IPS-20b (cell line): ENCODE results near the gene PAQR5.
"Not testable (repeated sequence)": the region's sequence is repeated elsewhere in the genome, so short reads cannot be mapped to it uniquely, and the experiment has no call there.

Experiments used
- H3K27ac ChIP-seq: one replicate; pipeline ENCODE4 v1.5.1; 2013; ENCODE audit warnings: low read length
- H3K27me3 ChIP-seq: 2 replicates; pipeline ENCODE4 v1.6.1; 2013; ENCODE audit warnings: mild to moderate bottlenecking, low read length, inconsistent platforms; ENCODE audit not compliant: insufficient read depth
- H3K36me3 ChIP-seq: 2 replicates; pipeline ENCODE4 v1.6.1; 2013; ENCODE audit warnings: low read depth, mild to moderate bottlenecking, inconsistent platforms, low read length, moderate library complexity; ENCODE audit not compliant: insufficient read depth
- H3K4me1 ChIP-seq: 2 replicates; pipeline ENCODE4 v1.6.1; 2013; ENCODE audit warnings: mild to moderate bottlenecking, control low read depth, inconsistent platforms, low read length, moderate library complexity; ENCODE audit not compliant: insufficient read depth
- H3K4me3 ChIP-seq: 2 replicates; pipeline ENCODE4 v1.5.1; 2013; ENCODE audit warnings: mild to moderate bottlenecking, low read length, inconsistent platforms
- H3K9ac ChIP-seq: 2 replicates; pipeline ENCODE4 v1.6.1; 2013; ENCODE audit warnings: low read depth, mild to moderate bottlenecking, inconsistent platforms, low read length, moderate library complexity
- H3K9me3 ChIP-seq: 2 replicates; pipeline ENCODE4 v1.6.1; 2013; ENCODE audit warnings: mild to moderate bottlenecking, low read depth, low read length, inconsistent platforms; ENCODE audit not compliant: insufficient read depth

PAQR5 gene

GRCh38 chr15:69282104-69282743 is 16.5 kb upstream of the PAQR5 start:
- Histone ChIP-seq H3K36me3 (no peaks in the 10 kb centered on the region), H3K4me3 (no peak overlapping the region), H3K4me1 (no peaks in the 10 kb centered on the region), H3K9ac (no peak overlapping the region), H3K9me3 (no peaks in the 10 kb centered on the region), H3K27ac (no peak overlapping the region), H3K27me3 (no peaks in the 10 kb centered on the region)

GRCh38 chr15:69285834-69286233 is 12.9 kb upstream of the PAQR5 start:
- Histone ChIP-seq H3K4me1 (no peaks in the 10 kb centered on the region), H3K36me3 (no peaks in the 10 kb centered on the region), H3K27ac (no peak overlapping the region), H3K9me3 (no peaks in the 10 kb centered on the region), H3K9ac (no peak overlapping the region), H3K4me3 (no peak overlapping the region), H3K27me3 (no peaks in the 10 kb centered on the region)

GRCh38 chr15:69288011-69288410 is 10.7 kb upstream of the PAQR5 start:
- H3K9me3 ChIP-seq: no peaks in the 10 kb centered on the region
- no peaks in the 10 kb centered on the region for H3K4me1 ChIP-seq
- no peaks in the 10 kb centered on the region for H3K27me3 ChIP-seq
- H3K4me3 ChIP-seq: no peak overlapping the region
- no peak overlapping the region for H3K9ac ChIP-seq
- no peaks in the 10 kb centered on the region for H3K36me3 ChIP-seq
- no peak overlapping the region for H3K27ac ChIP-seq

GRCh38 chr15:69288531-69289341 is 10.0 kb upstream of the PAQR5 start:
- H3K27me3 ChIP-seq: no peaks in the 10 kb centered on the region
- no peak overlapping the region for H3K9ac ChIP-seq
- H3K4me3 ChIP-seq: no peak overlapping the region
- no peak overlapping the region for H3K27ac ChIP-seq
- no peaks in the 10 kb centered on the region for H3K9me3 ChIP-seq
- no peaks in the 10 kb centered on the region for H3K36me3 ChIP-seq
- no peaks in the 10 kb centered on the region for H3K4me1 ChIP-seq

- no peak overlapping the region for H3K4me3 ChIP-seq
- H3K27me3 ChIP-seq: no peaks in the 10 kb centered on the region
- no peak overlapping the region for H3K27ac ChIP-seq
- no peak overlapping the region for H3K9ac ChIP-seq
- no peaks in the 10 kb centered on the region for H3K36me3 ChIP-seq
- H3K4me1 ChIP-seq: no peaks in the 10 kb centered on the region
- H3K9me3 ChIP-seq: no peaks in the 10 kb centered on the region
Observed at GRCh38 chr15:69289342-69290146, 9.2 kb upstream of the PAQR5 start.

GRCh38 chr15:69290346-69291164 is 8.2 kb upstream of the PAQR5 start:
- Histone ChIP-seq H3K27ac (no peak overlapping the region), H3K4me1 (no peaks in the 10 kb centered on the region), H3K4me3 (no peak overlapping the region), H3K36me3 (no peaks in the 10 kb centered on the region), H3K27me3 (no peaks in the 10 kb centered on the region; the same call in 1 of the 2 replicates), H3K9ac (no peak overlapping the region), H3K9me3 (no peaks in the 10 kb centered on the region)

GRCh38 chr15:69291651-69292050 is 7.1 kb upstream of the PAQR5 start:
- not testable (repeated sequence) for H3K36me3 ChIP-seq

GRCh38 chr15:69292826-69293420 is 5.8 kb upstream of the PAQR5 start:
- H3K36me3 ChIP-seq: no peaks in the 10 kb centered on the region
- H3K9me3 ChIP-seq: no peaks in the 10 kb centered on the region
- no peak overlapping the region for H3K4me3 ChIP-seq
- no peaks in the 10 kb centered on the region for H3K4me1 ChIP-seq
- peaks cover 16% of the 10 kb centered on the region for H3K27me3 ChIP-seq
- no peak overlapping the region for H3K9ac ChIP-seq
- no peak overlapping the region for H3K27ac ChIP-seq

More at GRCh38 chr15:69291651-69292050, 7.1 kb upstream of the PAQR5 start:
- H3K27ac ChIP-seq, H3K27me3 ChIP-seq, H3K4me1 ChIP-seq, H3K9me3 ChIP-seq, H3K9ac ChIP-seq, H3K4me3 ChIP-seq: not testable (repeated sequence)

- H3K9me3 ChIP-seq: no peaks in the 10 kb centered on the region
- no peaks in the 10 kb centered on the region for H3K4me1 ChIP-seq
- no peak overlapping the region for H3K9ac ChIP-seq
- peaks cover 26% of the 10 kb centered on the region for H3K27me3 ChIP-seq
- no peak overlapping the region for H3K4me3 ChIP-seq
- no peak overlapping the region for H3K27ac ChIP-seq
- no peaks in the 10 kb centered on the region for H3K36me3 ChIP-seq
Observed at GRCh38 chr15:69293741-69294615, 4.7 kb upstream of the PAQR5 start.

GRCh38 chr15:69296606-69297005 is 2.1 kb upstream of the PAQR5 start:
- Histone ChIP-seq H3K27me3 (peaks cover 48% of the 10 kb centered on the region), H3K4me1 (peaks cover 10% of the 10 kb centered on the region; the same call in 1 of the 2 replicates), H3K4me3 (no peak overlapping the region), H3K9me3 (no peaks in the 10 kb centered on the region), H3K36me3 (no peaks in the 10 kb centered on the region), H3K9ac (no peak overlapping the region), H3K27ac (no peak overlapping the region)
